B cell (primary cell): ENCODE data around the gene OR5D13. TPM values are rescaled to one million over a fixed set of nuclear protein-coding genes. Genes with fewer than 3 reads are reported as not detected.

Experiments
- ATAC-seq: fragments of 200-7000 bp; cut with Tn5 transposase; one replicate; pipeline ENCODE4 v1.10.0; 2021; ENCODE audit warnings: low read depth, mild to moderate bottlenecking, moderate number of reproducible peaks, moderate library complexity
- CTCF ChIA-PET: fragments of 350-600 bp; sonication (Branson Sonifier 250); formaldehyde crosslinking; loops from one replicate; lab custom pipeline; 2021; ENCODE audit warnings: antibody characterized with exemption, inconsistent platforms; lab: Charles Lee
- POLR2A ChIA-PET: fragments of 350-600 bp; sonication (Branson Sonifier 250); formaldehyde crosslinking; loops from one replicate; lab custom pipeline; 2021; ENCODE audit warnings: antibody characterized with exemption; lab: Charles Lee
- DNase-seq: peaks from one replicate; pipeline ENCODE4 v3.0.0; 2013
- H2AFZ ChIP-seq: 2 replicates; pipeline ENCODE4 v1.6.1; 2012; ENCODE audit warnings: mild to moderate bottlenecking, low read depth, low read length; ENCODE audit not compliant: insufficient read depth, poor library complexity, severe bottlenecking
- H3K27ac ChIP-seq, 2 donors: 1 replicate in 1 of 2; 2 replicates in 1 of 2; pipeline ENCODE4 v1.5.1; 2012 to 2013; ENCODE audit warnings: low read length in 2 of 2, mild to moderate bottlenecking in 2 of 2, moderate library complexity in 1 of 2
- H3K27me3 ChIP-seq, 4 experiments: fragments of 200-600 bp in 1 of 4; sonication (generic) in 1 of 4; replicated peaks in 1 of 4; 1 replicate in 2 of 4; 2 replicates in 2 of 4; pipeline versions ENCODE4 v1.6.1 to v1.7.0; 2013 to 2016; ENCODE audit warnings: low read length in 3 of 4, mild to moderate bottlenecking in 2 of 4, mixed read lengths in 1 of 4, moderate library complexity in 1 of 4; ENCODE audit not compliant: insufficient read depth in 4 of 4, control insufficient read depth in 3 of 4; ENCODE audit errors: control extremely low read depth in 1 of 4
- H3K36me3 ChIP-seq, 2 experiments: replicated peaks in 1 of 2; 1 replicate in 1 of 2; 2 replicates in 1 of 2; pipeline versions ENCODE4 v1.6.1 to v1.7.1; 2013; ENCODE audit warnings: low read length in 1 of 2; ENCODE audit not compliant: insufficient read depth in 2 of 2, control insufficient read depth in 1 of 2; ENCODE audit errors: control extremely low read depth in 1 of 2, extremely low read depth in 1 of 2
- H3K4me1 ChIP-seq, 2 donors: fragments of 200-600 bp in 1 of 2; sonication (generic) in 1 of 2; 1 replicate in 1 of 2; 2 replicates in 1 of 2; pipeline versions ENCODE4 v1.5.1 to v1.6.1; 2013 to 2017; ENCODE audit warnings: low read length in 2 of 2; ENCODE audit not compliant: control insufficient read depth in 2 of 2, insufficient read depth in 2 of 2
- H3K4me2 ChIP-seq: replicated peaks from 2 replicates; pipeline ENCODE3; 2012; ENCODE audit warnings: mild to moderate bottlenecking, low read depth, low read length; ENCODE audit not compliant: poor library complexity, severe bottlenecking
- H3K4me3 ChIP-seq, 5 experiments: fragments of 200-600 bp in 1 of 5; sonication (generic) in 1 of 5; 1 replicate in 3 of 5; 2 replicates in 2 of 5; pipeline versions ENCODE4 v1.5.1 to v1.7.0; 2011 to 2016; ENCODE audit warnings: low read length in 4 of 5, mild to moderate bottlenecking in 4 of 5, low read depth in 2 of 5, control low read depth in 1 of 5, moderate library complexity in 1 of 5; ENCODE audit not compliant: insufficient read depth in 1 of 5; ENCODE audit errors: control extremely low read depth in 1 of 5, extremely low read depth in 1 of 5
- H3K79me2 ChIP-seq: fragments of 200-600 bp; sonication (generic); one replicate; pipeline ENCODE4 v1.6.0; 2016; ENCODE audit warnings: low read length; ENCODE audit not compliant: control insufficient read depth, insufficient read depth
- H3K9ac ChIP-seq: fragments of 200-600 bp; sonication (generic); 2 replicates; pipeline ENCODE4 v1.6.1; 2017; ENCODE audit warnings: mild to moderate bottlenecking, low read length, moderate library complexity
- H3K9me3 ChIP-seq, 3 donors: one replicate each; pipeline versions ENCODE4 v1.6.1 to v1.7.1; 2013; ENCODE audit warnings: low read length in 2 of 3; ENCODE audit not compliant: control insufficient read depth in 2 of 3, insufficient read depth in 1 of 3; ENCODE audit errors: control extremely low read depth in 1 of 3
- H4K20me1 ChIP-seq: 2 replicates; pipeline ENCODE4 v1.6.0; 2012; ENCODE audit warnings: mild to moderate bottlenecking, low read length; ENCODE audit not compliant: insufficient read depth, control insufficient read depth, poor library complexity, severe bottlenecking
- H3K27ac Mint-ChIP-seq: one replicate; pipeline ENCODE4 v1.8.0; 2021; ENCODE audit warnings: mixed read lengths
- H3K27me3 Mint-ChIP-seq: one replicate; pipeline ENCODE4 v1.8.0; 2021; ENCODE audit warnings: mixed read lengths
- H3K4me1 Mint-ChIP-seq: one replicate; pipeline ENCODE4 v1.8.0; 2021; ENCODE audit warnings: mixed read lengths
- H3K4me3 Mint-ChIP-seq: one replicate; pipeline ENCODE4 v1.8.0; 2021; ENCODE audit warnings: mixed read lengths
- H3K9me3 Mint-ChIP-seq: one replicate; pipeline ENCODE4 v1.8.0; 2022; ENCODE audit warnings: mixed read lengths; ENCODE audit not compliant: insufficient read depth
- CTCF ChIP-seq: fragments of 200-600 bp; IDR thresholded peaks from one replicate; pipeline ENCODE4 v1.8.0; 2022; ENCODE audit warnings: antibody characterized with exemption, mild to moderate bottlenecking
- EZH2 ChIP-seq: IDR thresholded peaks from 2 replicates; pipeline ENCODE4 v1.6.1; 2012; ENCODE audit warnings: borderline replicate concordance, low read depth, mild to moderate bottlenecking, moderate library complexity, low read length; ENCODE audit not compliant: insufficient read depth, poor library complexity, severe bottlenecking
- WGBS: methylation state at CpG from one replicate; pipeline ENCODE4 v1.1.5; 2013; ENCODE audit warnings: missing lambda C conversion rate; ENCODE audit not compliant: insufficient coverage; 5-methylcytosine and 5-hydroxymethylcytosine counted together
- intact Hi-C: fragments of 100-400 bp; cut with micrococcal nuclease; formaldehyde crosslinking; loops from one replicate; pipeline ENCODE4 v1.10.0; 2022
- polyA plus RNA-seq: library from polyadenylated mRNA; depleted of rRNA; stranded (reverse); fragments of >200 nt; gene quantifications from 2 replicates; pipeline ENCODE4 v1.2.3, GENCODE V29; 2012
- total RNA-seq, 2 donors: library from RNA; stranded (reverse); fragments of 120-200 nt in 1 of 2; gene quantifications; 1 replicate in 1 of 2; 2 replicates in 1 of 2; pipeline versions ENCODE4 v1.2.3 to v1.2.4, GENCODE V29; 2013 to 2022

Gene OR5D13
- total and polyA plus RNA-seq, 2 donors (not counting 1 experiment from before 2014, with no cell fraction given) = not detected

DNA sequence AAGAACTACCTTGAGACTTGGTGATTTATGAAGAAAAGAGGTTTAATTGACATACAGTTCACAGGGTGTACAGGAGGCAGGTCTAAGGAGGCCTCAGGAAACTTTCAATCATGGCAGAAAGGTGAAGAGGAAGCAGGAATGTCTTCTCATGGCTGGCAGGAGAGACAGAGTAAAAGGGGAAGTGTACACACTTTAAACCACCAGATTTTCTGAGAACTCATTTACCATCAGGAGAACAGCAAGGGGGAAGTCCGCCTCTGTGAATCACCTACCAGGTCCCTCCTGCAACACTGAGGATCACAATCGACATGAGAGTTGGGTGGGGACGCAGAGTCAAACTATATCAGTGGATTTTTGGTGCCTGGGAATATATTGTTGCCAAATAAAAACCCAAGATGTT is 40.3 kb upstream of the OR5D13 start:
- Histone ChIP-seq H3K27ac (no peak overlapping the region), H3K9me3 (peaks cover 0 to 4% (median 0%) of the 10 kb centered on the region in 3 donors), H3K4me3 (no peak overlapping the region), H3K79me2 (no peaks in the 10 kb centered on the region), H3K9ac (no peak overlapping the region), H3K4me1 (no peaks in the 10 kb centered on the region), H3K36me3 (no peaks in the 10 kb centered on the region), H4K20me1 (no peaks in the 10 kb centered on the region), H2AFZ (no peak overlapping the region), H3K4me2 (no peak overlapping the region), H3K27me3 (no peaks in the 10 kb centered on the region)
- ATAC-seq (no peak), DNase-seq (no peak)
- POLR2A ChIA-PET = no interaction called here
- WGBS = 69% methylated on average over 2 of the region's 3 CpGs
- Mint-ChIP-seq H3K27me3 (no peaks in the 10 kb centered on the region), H3K4me3 (no peak overlapping the region), H3K9me3 (peaks cover 3% of the 10 kb centered on the region), H3K27ac (no peak overlapping the region), H3K4me1 (no peaks in the 10 kb centered on the region)
- intact Hi-C loops = no loop called here
- no peak for TF ChIP-seq CTCF
- no peak for TF ChIP-seq EZH2
- CTCF ChIA-PET = no interaction called here

DNA sequence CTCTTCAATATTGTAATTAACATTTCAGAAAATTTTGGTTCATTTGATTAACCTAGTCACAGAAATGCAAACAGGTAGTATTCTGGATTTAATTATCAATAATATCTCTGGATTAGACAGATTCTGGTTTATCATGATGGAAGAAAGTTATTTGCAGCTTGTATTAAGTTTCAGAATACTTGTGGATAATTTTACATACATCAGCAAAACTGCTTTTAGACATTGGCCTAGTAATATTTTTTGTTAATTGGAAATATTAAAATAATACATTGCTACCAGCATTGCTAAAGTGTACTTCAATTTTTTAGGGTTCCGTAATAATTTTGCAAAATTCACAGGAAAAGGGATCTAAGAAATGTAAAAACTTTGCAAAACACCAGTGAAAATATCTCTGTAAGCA is 18.4 kb downstream of the OR5D13 start:
- WGBS = no CpG with 5 or more reads among the region's 1 CpG
- H3K4me1 Mint-ChIP-seq = no peaks in the 10 kb centered on the region
- TF ChIP-seq EZH2 (no peak), CTCF (no peak)
- H3K27ac ChIP-seq = no peak overlapping the region
- no peak overlapping the region for H3K4me2 ChIP-seq
- H3K36me3 ChIP-seq = no peaks in the 10 kb centered on the region
- no peak overlapping the region for H3K4me3 ChIP-seq
- no peaks in the 10 kb centered on the region for H3K27me3 Mint-ChIP-seq
- no peaks in the 10 kb centered on the region for H3K27me3 ChIP-seq
- ChIA-PET CTCF (no interaction called here), POLR2A (no interaction called here)
- DNase-seq (no peak), ATAC-seq (no peak)
- H3K9ac ChIP-seq = no peak overlapping the region
- H2AFZ ChIP-seq = no peak overlapping the region
- H3K79me2 ChIP-seq = no peaks in the 10 kb centered on the region
- H3K9me3 Mint-ChIP-seq = peaks cover 3% of the 10 kb centered on the region
- H3K4me1 ChIP-seq = no peaks in the 10 kb centered on the region
- H3K4me3 Mint-ChIP-seq = no peak overlapping the region
- no peaks in the 10 kb centered on the region for H4K20me1 ChIP-seq
- intact Hi-C loops = no loop called here
- H3K27ac Mint-ChIP-seq = no peak overlapping the region
- H3K9me3 ChIP-seq = peaks cover 0 to 6% (median 1%) of the 10 kb centered on the region in 3 donors
